H1 (cell line): ENCODE measurements around the gene AP2A1. TPM values are rescaled to one million over a fixed set of nuclear protein-coding genes. Genes with fewer than 3 reads are reported as not detected.

ENCODE experiments used
- CTCF ChIA-PET: fragments of 300-600 bp; sonication (Branson Sonifier 250); formaldehyde crosslinking; loops from one replicate; lab custom pipeline; 2021; ENCODE audit not compliant: partially characterized antibody; lab: Charles Lee
- POLR2A ChIA-PET: fragments of 300-600 bp; sonication (Branson Sonifier 250); formaldehyde crosslinking; loops from one replicate; lab custom pipeline; 2021; ENCODE audit warnings: inconsistent platforms; ENCODE audit not compliant: partially characterized antibody; lab: Charles Lee
- DNase-seq, 2 experiments: peaks; one replicate each; pipeline versions ENCODE4 v3.0.0 to v3.0.0-alpha.2; 2010 to 2022; ENCODE audit warnings: low spot score in 2 of 2, low read depth in 1 of 2, mixed read lengths in 1 of 2
- FAIRE-seq: peaks from 2 replicates; lab custom pipeline; 2011; peaks lifted over from hg19 to GRCh38; lab: Jason Lieb, UNC
- H2AFZ ChIP-seq: 2 replicates; pipeline ENCODE4 v1.8.1; 2012; ENCODE audit warnings: low read length, inconsistent platforms
- H2AK5ac ChIP-seq: 2 replicates; pipeline ENCODE4 v1.6.1; 2013; ENCODE audit warnings: low read depth, low read length
- H2BK120ac ChIP-seq: replicated peaks from 2 replicates; pipeline ENCODE3; 2013; ENCODE audit warnings: low read depth, low read length, inconsistent platforms
- H2BK12ac ChIP-seq: 2 replicates; pipeline ENCODE4 v1.6.1; 2013; ENCODE audit warnings: low read depth, low read length
- H2BK15ac ChIP-seq: 2 replicates; pipeline ENCODE4 v1.6.1; 2013; ENCODE audit warnings: low read length
- H2BK20ac ChIP-seq: 2 replicates; pipeline ENCODE4 v1.6.1; 2013; ENCODE audit warnings: low read length
- H2BK5ac ChIP-seq: 2 replicates; pipeline ENCODE4 v1.6.1; 2013; ENCODE audit warnings: low read depth, low read length
- H3K14ac ChIP-seq: 2 replicates; pipeline ENCODE4 v1.6.1; 2013; ENCODE audit warnings: inconsistent platforms; ENCODE audit not compliant: insufficient read length
- H3K18ac ChIP-seq: 2 replicates; pipeline ENCODE4 v1.6.1; 2013; ENCODE audit warnings: low read length; ENCODE audit errors: extremely low read depth
- H3K23ac ChIP-seq: 2 replicates; pipeline ENCODE4 v1.6.1; 2013; ENCODE audit warnings: inconsistent platforms; ENCODE audit not compliant: insufficient read length
- H3K23me2 ChIP-seq: 2 replicates; pipeline ENCODE4 v1.6.1; 2013; ENCODE audit warnings: low read depth, low read length
- H3K27ac ChIP-seq: 2 replicates; pipeline ENCODE4 v1.6.1; 2011; ENCODE audit warnings: low read depth, low read length, inconsistent platforms
- H3K27me3 ChIP-seq, 4 experiments: replicated peaks in 1 of 4; 1 replicate in 1 of 4; 2 replicates in 3 of 4; pipeline versions ENCODE4 v1.6.1 to v1.8.1; 2011 to 2013; ENCODE audit warnings: low read length in 3 of 4, mild to moderate bottlenecking in 3 of 4, inconsistent platforms in 2 of 4, mixed read lengths in 2 of 4, moderate library complexity in 1 of 4; ENCODE audit not compliant: control insufficient read depth in 3 of 4, insufficient read depth in 3 of 4; ENCODE audit errors: extremely low read depth in 1 of 4
- H3K36me3 ChIP-seq, 4 experiments: 2 replicates each; pipeline versions ENCODE4 v1.6.1 to v1.8.1; 2011 to 2013; ENCODE audit warnings: mild to moderate bottlenecking in 4 of 4, low read length in 3 of 4, moderate library complexity in 2 of 4, control low read depth in 1 of 4, inconsistent platforms in 1 of 4; ENCODE audit not compliant: insufficient read depth in 4 of 4, control insufficient read depth in 2 of 4
- H3K4ac ChIP-seq: replicated peaks from 2 replicates; pipeline ENCODE3; 2013; ENCODE audit warnings: low read length, low read depth, mixed read lengths, inconsistent platforms; ENCODE audit not compliant: insufficient read length
- H3K4me1 ChIP-seq, 4 experiments: replicated peaks in 1 of 4; 1 replicate in 1 of 4; 2 replicates in 3 of 4; pipeline versions ENCODE4 v1.6.1 to v1.8.1; 2011 to 2013; ENCODE audit warnings: low read length in 3 of 4, inconsistent platforms in 2 of 4, mixed read lengths in 1 of 4; ENCODE audit not compliant: insufficient read depth in 4 of 4, control insufficient read depth in 3 of 4
- H3K4me2 ChIP-seq, 2 experiments: 2 replicates each; pipeline versions ENCODE4 v1.6.1 to v1.8.1; 2011 to 2013; ENCODE audit warnings: low read depth in 2 of 2, low read length in 2 of 2, control low read depth in 1 of 2, inconsistent platforms in 1 of 2, mild to moderate bottlenecking in 1 of 2; ENCODE audit not compliant: insufficient read depth in 1 of 2
- H3K4me3 ChIP-seq, 4 experiments: fragments of 200-600, 300-600 bp in 1 of 4; sonication (generic), shearing (Covaris generic), sonication (Bioruptor Twin) in 1 of 4; 2 replicates each; pipeline versions ENCODE4 v1.5.1 to v1.8.1; 2011 to 2016; ENCODE audit warnings: low read length in 4 of 4, low read depth in 3 of 4, control low read depth in 2 of 4, inconsistent platforms in 2 of 4, mild to moderate bottlenecking in 2 of 4, mixed read lengths in 1 of 4, moderate library complexity in 1 of 4; ENCODE audit not compliant: insufficient read depth in 2 of 4; ENCODE audit errors: extremely low read depth in 1 of 4
- H3K56ac ChIP-seq: replicated peaks from 2 replicates; pipeline ENCODE3; 2013; ENCODE audit warnings: low read depth, mild to moderate bottlenecking, mixed read lengths, low read length, inconsistent platforms; ENCODE audit not compliant: insufficient read length
- H3K79me1 ChIP-seq: 2 replicates; pipeline ENCODE4 v1.6.1; 2013; ENCODE audit warnings: low read depth, low read length, control low read depth
- H3K79me2 ChIP-seq, 2 experiments: 2 replicates each; pipeline versions ENCODE4 v1.6.1 to v1.8.1; 2012 to 2013; ENCODE audit warnings: low read length in 2 of 2, mild to moderate bottlenecking in 2 of 2, inconsistent platforms in 1 of 2; ENCODE audit not compliant: insufficient read depth in 2 of 2, control insufficient read depth in 1 of 2
- H3K9ac ChIP-seq, 4 experiments: replicated peaks in 1 of 4; 1 replicate in 1 of 4; 2 replicates in 3 of 4; pipeline versions ENCODE4 v1.6.1 to v1.8.1; 2011 to 2013; ENCODE audit warnings: low read depth in 3 of 4, low read length in 3 of 4, control low read depth in 2 of 4, mild to moderate bottlenecking in 2 of 4, moderate library complexity in 2 of 4, inconsistent platforms in 1 of 4; ENCODE audit errors: extremely low read depth in 1 of 4
- H3K9me3 ChIP-seq, 2 experiments: 2 replicates each; pipeline versions ENCODE4 v1.6.1 to v1.8.1; 2012 to 2013; ENCODE audit warnings: mild to moderate bottlenecking in 2 of 2, moderate library complexity in 2 of 2, control low read depth in 1 of 2, inconsistent platforms in 1 of 2, low read depth in 1 of 2, low read length in 1 of 2, mixed read lengths in 1 of 2; ENCODE audit not compliant: insufficient read depth in 2 of 2
- H4K20me1 ChIP-seq, 2 experiments: replicated peaks in 1 of 2; 2 replicates each; pipeline versions ENCODE3 to v1.8.1; 2011 to 2013; ENCODE audit warnings: inconsistent platforms in 2 of 2, low read length in 2 of 2, mild to moderate bottlenecking in 1 of 2; ENCODE audit not compliant: insufficient read depth in 2 of 2, control insufficient read depth in 1 of 2
- H4K5ac ChIP-seq: 2 replicates; pipeline ENCODE4 v1.6.1; 2013; ENCODE audit warnings: low read length, low read depth, mixed read lengths, inconsistent platforms; ENCODE audit not compliant: insufficient read length
- H4K8ac ChIP-seq: 2 replicates; pipeline ENCODE4 v1.8.0; 2013; ENCODE audit warnings: mild to moderate bottlenecking, moderate library complexity, low read length, inconsistent platforms; ENCODE audit not compliant: insufficient read depth; ENCODE audit errors: extremely low read depth
- H4K91ac ChIP-seq: replicated peaks from 2 replicates; pipeline ENCODE3; 2013; ENCODE audit warnings: low read length, mixed read lengths, inconsistent platforms; ENCODE audit not compliant: insufficient read length
- EZH2 ChIP-seq: fragments of 200-600 bp; sonication (generic); IDR thresholded peaks from 2 replicates; pipeline ENCODE4 v1.7.1; 2012; ENCODE audit warnings: low read depth, mild to moderate bottlenecking, moderate library complexity, low read length, inconsistent platforms; ENCODE audit not compliant: severe bottlenecking
- POLR2AphosphoS5 ChIP-seq: IDR thresholded peaks from 2 replicates; pipeline ENCODE4 v1.6.1; 2011; ENCODE audit warnings: low read depth, low read length
- SAP30 ChIP-seq: fragments of 300-600 bp; sonication (generic); IDR thresholded peaks from 2 replicates; pipeline ENCODE4 v1.7.1; 2012; ENCODE audit warnings: low read length, moderate library complexity, mild to moderate bottlenecking, inconsistent platforms; ENCODE audit not compliant: insufficient read depth, insufficient replicate concordance
- TEAD4 ChIP-seq: IDR thresholded peaks from 2 replicates; pipeline ENCODE4 v1.6.1; 2012; ENCODE audit warnings: low read depth, low read length, inconsistent platforms, mixed read lengths
- WGBS, 2 experiments: shearing (Covaris generic) in 1 of 2; methylation state at CpG; one replicate each; pipeline versions ENCODE4 v1.1.6 to v1.1.7; 2013 to 2015; ENCODE audit warnings: low lambda C conversion rate in 2 of 2, mixed read lengths in 2 of 2, inconsistent platforms in 1 of 2, low coverage in 1 of 2, missing lambda C conversion rate in 1 of 2; ENCODE audit not compliant: insufficient replicate concordance in 2 of 2, insufficient coverage in 1 of 2, insufficient read length in 1 of 2; ENCODE audit errors: extremely low coverage in 1 of 2, missing lambda C conversion rate in 1 of 2; 5-methylcytosine and 5-hydroxymethylcytosine counted together
- polyA plus RNA-seq, 7 experiments: library from polyadenylated mRNA; depleted of rRNA in 3 of 7; stranded (reverse) in 5 of 7; unstranded in 2 of 7; fragments of >200 nt in 5 of 7; fragments of 200-250 nt in 2 of 7; gene quantifications; 1 replicate in 5 of 7; 2 replicates in 1 of 7; 4 replicates in 1 of 7; pipeline versions ENCODE4 v1.2.1 to v1.2.3, GENCODE V29; 2011 to 2013; ENCODE audit warnings: missing spikeins in 2 of 7, mixed read lengths in 2 of 7
- total RNA-seq: library from RNA; stranded (reverse); fragmentation: NEBNext Ultra II Directional; extraction: Animal tissue kit (Norgen Biotek cat#: 25700); gene quantifications from 2 replicates; pipeline ENCODE4 v1.2.1, GENCODE V29; 2021

Gene AP2A1
- total and polyA plus RNA-seq, 2 of the 8 experiments (the other 6 are each of a cell fraction or from before 2014, with no cell fraction given), result 105 to 106 TPM

DNA sequence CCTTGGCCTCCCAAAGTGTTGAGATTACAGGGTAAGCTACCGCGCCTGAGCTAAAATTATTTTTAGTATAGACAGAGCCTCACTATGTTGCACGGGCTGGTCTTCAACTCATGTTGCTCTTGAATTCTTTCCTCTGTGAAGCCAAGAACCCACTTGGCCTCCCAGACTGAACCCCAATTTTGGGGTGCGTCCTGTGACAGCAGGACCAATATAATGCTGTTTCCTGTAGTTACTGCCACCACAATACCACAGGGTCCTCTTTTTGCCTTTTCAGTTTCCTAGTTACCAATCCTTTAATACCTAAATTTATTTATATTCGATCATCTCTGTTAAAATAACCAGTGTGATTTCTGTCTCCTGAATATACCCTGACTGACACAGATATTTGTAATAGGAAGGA, 36.6 kb upstream of the AP2A1 start:
- Histone ChIP-seq H3K4me1 (no peaks in the 10 kb centered on the region), H3K4ac (no peak overlapping the region), H2BK20ac (no peak overlapping the region), H3K79me1 (no peaks in the 10 kb centered on the region), H2BK12ac (no peak overlapping the region), H3K23ac (no peak overlapping the region), H3K4me2 (no peak overlapping the region), H3K27me3 (no peaks in the 10 kb centered on the region), H2BK15ac (no peak overlapping the region), H3K23me2 (no peaks in the 10 kb centered on the region), H3K18ac (no peak overlapping the region), H4K20me1 (no peaks in the 10 kb centered on the region), H3K14ac (no peak overlapping the region), H3K9me3 (no peaks in the 10 kb centered on the region), H3K79me2 (no peaks in the 10 kb centered on the region), H3K36me3 (no peaks in the 10 kb centered on the region), H3K27ac (no peak overlapping the region), H2AK5ac (no peak overlapping the region), H2AFZ (no peak overlapping the region), H3K56ac (no peak overlapping the region), H4K5ac (no peak overlapping the region), H3K9ac (no peak overlapping the region), H4K91ac (no peak overlapping the region), H2BK5ac (no peak overlapping the region), H3K4me3 (no peak overlapping the region), H2BK120ac (no peak overlapping the region), H4K8ac (no peak overlapping the region)
- DNase-seq, result no peak
- ChIA-PET CTCF (interaction anchor here (0.8 to 3.3 kb wide), 5 partner anchors 12 to 23 kb away, joined by 3 to 23 read pairs (median 3); no protein-coding TSS in a partner anchor), POLR2A (interaction anchor here (1.4 to 1.5 kb wide), 2 partner anchors 14 to 40 kb away, joined by 3 to 4 read pairs; partner anchors contain the start of gene CPT1C)
- 87% methylated on average over 5 of the region's 5 CpGs; no CpG with 5 or more reads in 1 of the 2 experiments for WGBS, 2 experiments
- no peak for FAIRE-seq
- TF ChIP-seq EZH2 (no peak), SAP30 (no peak), POLR2AphosphoS5 (no peak), TEAD4 (no peak)
